ENCODE data around the gene KRT3.

Gene KRT3

DNA sequence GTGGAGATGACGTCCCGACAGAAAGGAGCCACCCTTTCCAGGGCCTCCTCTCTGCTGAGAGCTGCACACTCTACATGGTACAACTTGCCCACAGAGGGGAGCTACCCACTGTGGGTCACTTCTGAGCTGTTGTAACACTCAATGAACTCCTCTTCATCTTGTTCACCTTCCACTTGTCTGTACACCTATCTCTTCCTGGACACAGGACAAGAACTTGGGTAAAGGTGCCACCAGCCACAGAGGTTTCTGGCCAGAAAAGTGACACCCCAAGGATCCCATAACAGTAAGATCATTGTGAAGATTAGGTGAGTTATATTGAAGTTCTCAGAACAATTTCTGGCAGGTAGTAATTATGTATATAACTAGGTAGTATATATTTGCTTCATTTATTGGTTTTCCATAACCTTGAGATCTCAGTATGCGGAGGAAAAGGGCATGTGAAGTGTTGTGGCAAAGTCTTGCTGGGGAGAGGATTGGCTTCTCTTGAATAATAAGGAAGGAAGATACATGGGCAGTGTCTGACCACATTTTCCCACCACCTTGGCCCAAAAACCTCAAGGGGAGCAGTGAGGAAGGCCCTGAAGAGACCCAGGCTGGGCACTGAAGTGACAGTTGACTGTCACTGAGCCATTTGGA lies 53.0 kb downstream of the KRT3 start:
- Histone ChIP-seq H3K27me3 (no peaks in the 10 kb centered on the region), H4K20me1 (peaks cover 0 to 12% (median 0%) of the 10 kb centered on the region in 11 experiments; a peak in 6 of 22 replicates), H3K4me3 (no peak overlapping the region), H3K36me3 (no peaks in the 10 kb centered on the region), H3K9me3 (replicated peaks in 1 of 11) (no peaks in the 10 kb centered on the region), H3K9ac (no peak overlapping the region), H3K27ac (no peak overlapping the region), H3K4me1 (peaks cover under 1 to 10% (median 3%) of the 10 kb centered on the region in 10 experiments; a peak in 15 of 20 replicates), H3K4me2 (no peak overlapping the region)
- TF ChIP-seq Cebpa-rat (IDR thresholded peaks at IDR 0.05) = no peak

DNA sequence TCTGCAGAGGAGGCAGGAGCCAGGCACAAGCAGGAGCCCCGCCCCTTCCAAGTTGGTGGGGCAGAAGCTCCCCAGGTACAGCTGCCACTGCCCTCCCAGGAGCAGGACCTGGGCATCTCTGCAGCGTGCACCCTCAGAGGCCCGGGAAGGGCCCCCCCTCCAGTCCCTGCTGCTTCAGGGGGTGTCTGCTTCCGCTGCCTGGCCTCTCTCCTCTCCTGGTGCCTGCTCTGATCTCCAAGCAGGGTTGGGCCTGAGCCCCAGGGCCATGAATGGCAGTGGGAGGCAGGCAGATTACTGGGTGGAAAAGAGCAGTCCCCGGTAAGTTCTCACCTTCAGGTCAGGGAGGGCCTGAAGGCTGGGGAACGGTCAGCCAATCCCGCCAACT lies 53.7 kb downstream of the KRT3 start:
- no peaks in the 10 kb centered on the region for H3K9me3 ChIP-seq (replicated peaks in 1 of 11)
- no peak for TF ChIP-seq Cebpa-rat (IDR thresholded peaks at IDR 0.05)
- H3K27ac ChIP-seq = no peak overlapping the region
- H3K27me3 ChIP-seq = no peaks in the 10 kb centered on the region
- H3K4me1 ChIP-seq = 0 out of 20 replicates have a peak, but pooled peaks cover 0 to 4% (median 0%) of the 10 kb centered on the region in 10 experiments
- no peak overlapping the region for H3K4me3 ChIP-seq
- no peak overlapping the region for H3K9ac ChIP-seq
- no peak overlapping the region for H3K4me2 ChIP-seq
- H3K36me3 ChIP-seq = no peaks in the 10 kb centered on the region
- H4K20me1 ChIP-seq = peaks cover 0 to 12% (median 0%) of the 10 kb centered on the region in 11 experiments; a peak in 6 of 22 replicates

DNA sequence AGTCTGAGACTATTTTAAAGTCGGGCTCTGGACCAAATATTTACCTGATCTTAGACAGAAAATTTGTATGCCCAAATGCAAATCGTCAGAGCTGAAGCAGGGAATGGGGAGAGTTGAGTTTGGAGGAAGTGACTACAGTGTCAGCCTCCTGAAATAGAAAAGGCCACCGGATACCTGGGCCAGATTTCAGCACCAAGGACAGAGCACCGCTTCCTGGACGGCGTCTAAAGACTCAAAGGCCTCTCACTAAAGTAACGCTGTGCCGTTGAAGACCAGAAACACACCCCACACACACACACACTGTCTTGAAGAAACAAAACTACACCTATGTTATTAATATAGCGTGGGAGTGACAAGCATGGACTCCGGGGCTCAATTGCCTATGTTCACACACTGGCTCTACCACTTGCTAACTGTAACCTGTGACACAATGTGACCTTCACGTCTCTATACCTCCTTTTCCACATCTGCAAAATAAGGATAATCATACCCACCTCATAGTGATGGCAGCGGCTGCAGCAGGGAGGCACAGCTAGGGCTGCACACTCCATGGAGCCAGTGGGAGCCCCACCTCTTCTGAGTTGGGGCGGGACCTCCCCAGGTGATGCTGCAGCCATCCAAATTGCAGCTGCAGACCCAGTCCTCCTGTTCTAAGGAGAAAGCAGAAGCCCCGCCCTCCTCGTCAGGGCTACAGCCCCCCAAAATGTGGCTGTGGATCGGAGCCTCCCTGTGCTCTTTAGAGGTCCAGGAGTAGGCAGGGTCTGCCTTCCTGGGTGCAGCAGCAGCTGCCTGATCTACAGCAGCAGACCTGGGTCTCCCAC lies 54.3 kb downstream of the KRT3 start:
- no peak overlapping the region for H3K9ac ChIP-seq
- no peaks in the 10 kb centered on the region for H3K27me3 ChIP-seq
- no peak overlapping the region for H3K4me2 ChIP-seq
- H3K4me1 ChIP-seq = 0 out of 20 replicates have a peak, but pooled peaks cover 0 to 4% (median 0%) of the 10 kb centered on the region in 10 experiments
- no peak overlapping the region for H3K4me3 ChIP-seq
- H3K36me3 ChIP-seq = no peaks in the 10 kb centered on the region
- H4K20me1 ChIP-seq = peaks cover 0 to 12% (median 0%) of the 10 kb centered on the region in 11 experiments; a peak in 6 of 22 replicates
- H3K27ac ChIP-seq = no peak overlapping the region
- H3K9me3 ChIP-seq (replicated peaks in 1 of 11) = no peaks in the 10 kb centered on the region
- TF ChIP-seq Cebpa-rat (IDR thresholded peaks at IDR 0.05) = no peak

DNA sequence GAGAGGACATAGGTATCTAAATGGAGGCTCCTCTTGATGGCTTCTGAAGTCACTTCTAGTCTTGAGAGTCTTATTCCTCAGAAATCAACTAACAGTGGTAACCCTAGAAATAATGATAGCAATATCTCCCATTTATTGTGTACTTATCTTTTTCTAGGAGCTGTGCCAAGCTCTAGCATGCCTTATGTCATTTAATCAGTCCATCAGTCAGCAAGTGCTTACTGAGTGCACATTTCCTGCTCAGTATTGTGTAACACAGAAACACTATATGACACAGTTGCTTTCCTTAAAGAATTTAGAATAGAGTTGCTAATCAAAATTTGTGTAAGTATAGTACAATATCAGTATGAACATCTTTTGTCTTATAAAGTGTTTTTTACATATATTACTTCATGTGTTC lies 55.3 kb downstream of the KRT3 start:
- no peak overlapping the region for H3K9ac ChIP-seq
- H3K4me1 ChIP-seq = 0 out of 20 replicates have a peak, but pooled peaks cover 0 to 4% (median 0%) of the 10 kb centered on the region in 10 experiments
- H3K4me3 ChIP-seq = no peak overlapping the region
- no peaks in the 10 kb centered on the region for H3K9me3 ChIP-seq (replicated peaks in 1 of 11)
- TF ChIP-seq Cebpa-rat (IDR thresholded peaks at IDR 0.05) = no peak
- H3K36me3 ChIP-seq = no peaks in the 10 kb centered on the region
- H3K27me3 ChIP-seq = no peaks in the 10 kb centered on the region
- peaks cover 0 to 12% (median 0%) of the 10 kb centered on the region in 11 experiments; a peak in 6 of 22 replicates for H4K20me1 ChIP-seq
- H3K4me2 ChIP-seq = no peak overlapping the region
- H3K27ac ChIP-seq = no peak overlapping the region

DNA sequence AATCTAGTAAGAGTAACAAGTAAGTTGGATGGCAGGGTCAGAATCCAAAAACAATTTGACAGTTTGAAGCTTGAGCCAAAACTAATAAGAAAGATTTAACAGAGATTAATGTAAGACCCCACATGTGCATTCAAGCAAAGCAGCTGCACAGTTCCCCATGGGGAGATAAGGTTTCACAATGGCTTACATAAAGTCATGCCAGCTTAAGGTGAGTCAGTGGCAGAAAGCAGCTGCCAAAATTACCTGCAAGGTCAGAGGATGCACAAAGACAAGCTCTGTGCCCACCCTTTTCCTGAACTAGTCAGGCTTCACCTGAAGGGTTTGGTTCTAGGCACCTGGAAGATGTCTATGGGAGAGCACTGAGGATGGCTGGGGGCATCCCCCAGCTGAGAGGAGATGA lies 56.0 kb downstream of the KRT3 start:
- no peaks in the 10 kb centered on the region for H3K27me3 ChIP-seq
- no peaks in the 10 kb centered on the region for H3K9me3 ChIP-seq (replicated peaks in 1 of 11)
- no peak overlapping the region for H3K4me2 ChIP-seq
- 0 out of 20 replicates have a peak, but pooled peaks cover 0 to 4% (median 0%) of the 10 kb centered on the region in 10 experiments for H3K4me1 ChIP-seq
- no peak overlapping the region for H3K9ac ChIP-seq
- peaks cover 0 to 12% (median 0%) of the 10 kb centered on the region in 11 experiments; a peak in 6 of 22 replicates for H4K20me1 ChIP-seq
- no peak overlapping the region for H3K27ac ChIP-seq
- H3K36me3 ChIP-seq = no peaks in the 10 kb centered on the region
- no peak for TF ChIP-seq Cebpa-rat (IDR thresholded peaks at IDR 0.05)
- H3K4me3 ChIP-seq = no peak overlapping the region
